Kidney (tissue), 14 donors: Measurements from ENCODE around the gene HLA-DRB1. TPM values are rescaled to one million over a fixed set of nuclear protein-coding genes. Genes with fewer than 3 reads are reported as not detected.

Experiments used
- DNase-seq, 5 donors: peaks; one replicate each; pipeline ENCODE4 v3.0.0-alpha.2; 2013 to 2020
- FAIRE-seq: peaks from 2 replicates; lab custom pipeline; 2012; peaks lifted over from hg19 to GRCh38; lab: Jason Lieb, UNC
- H3K27ac ChIP-seq, 2 donors: one replicate each; pipeline ENCODE4 v1.7.0; 2013; ENCODE audit warnings: low read depth in 2 of 2, low read length in 2 of 2, inconsistent platforms in 1 of 2
- H3K27me3 ChIP-seq: one replicate; pipeline ENCODE4 v1.7.1; 2013; ENCODE audit warnings: low read length, inconsistent platforms; ENCODE audit not compliant: control insufficient read depth, insufficient read depth
- H3K36me3 ChIP-seq, 3 donors: one replicate each; pipeline versions ENCODE4 v1.7.0 to v1.7.1; 2013; ENCODE audit warnings: low read length in 3 of 3, control low read depth in 1 of 3, inconsistent platforms in 1 of 3; ENCODE audit not compliant: insufficient read depth in 3 of 3, control insufficient read depth in 2 of 3
- H3K4me1 ChIP-seq, 3 donors: one replicate each; pipeline versions ENCODE4 v1.7.0 to v1.7.1; 2013; ENCODE audit warnings: low read length in 3 of 3, inconsistent platforms in 1 of 3, low read depth in 1 of 3; ENCODE audit not compliant: control insufficient read depth in 2 of 3, insufficient read depth in 2 of 3
- H3K4me3 ChIP-seq, 3 donors: one replicate each; pipeline versions ENCODE4 v1.7.0 to v1.8.1; 2013; ENCODE audit warnings: low read length in 3 of 3, control low read depth in 1 of 3, inconsistent platforms in 1 of 3
- H3K9ac ChIP-seq, 3 donors: one replicate each; pipeline versions ENCODE4 v1.7.0 to v1.7.1; 2013; ENCODE audit warnings: low read length in 3 of 3, control low read depth in 1 of 3, inconsistent platforms in 1 of 3
- H3K9me3 ChIP-seq, 3 donors: one replicate each; pipeline versions ENCODE4 v1.7.0 to v1.7.1; 2013; ENCODE audit warnings: low read length in 3 of 3, control low read depth in 1 of 3, inconsistent platforms in 1 of 3; ENCODE audit not compliant: control insufficient read depth in 2 of 3, insufficient read depth in 1 of 3
- CTCF ChIP-seq: IDR thresholded peaks from 3 replicates; pipeline ENCODE4 v1.5.1; 2012; ENCODE audit warnings: mild to moderate bottlenecking, moderate library complexity, borderline replicate concordance; ENCODE audit not compliant: insufficient read depth; ENCODE audit errors: extremely low read depth
- intact Hi-C: fragments of 100-400 bp; cut with DNase I; formaldehyde crosslinking; loops from one replicate; pipeline ENCODE4 v1.11.1; 2022
- polyA plus RNA-seq: library from polyadenylated mRNA; stranded (reverse); fragments of 350-450 nt; fragmentation: Illumina TruSeq; extraction: RNeasy Lipid Tissue Mini Kit (QIAGEN cat#74804); gene quantifications from one replicate; pipeline ENCODE4 v1.2.3, GENCODE V29; 2014; ENCODE audit warnings: low read depth, low replicate concordance; ENCODE audit not compliant: insufficient read depth
- total RNA-seq: library from RNA; stranded (reverse); fragmentation: NEBNext Ultra II Directional; extraction: Animal tissue kit (Norgen Biotek cat#: 25700); gene quantifications from one replicate; pipeline ENCODE4 v1.2.1, GENCODE V29; 2021
- donor health status: control.
- donor health status: control.
- donor health status: control.
- donor health status: control.
- donor health status: control.
- donor health status: DM: yes; HTN: yes; CAD: no.
- donor health status: Normal renal cell carcinoma (clear cell type).

The HLA-DRB1 gene
- total and polyA plus RNA-seq, 2 donors from 2014 or later = 267 to 280 TPM

GRCh38 chr6:32588156-32588555 lies 1.5 kb downstream of the HLA-DRB1 start:
- TF ChIP-seq CTCF = no peak
- intact Hi-C loops = loop anchor here (10.0 kb wide), 1 partner anchor 63 kb away; no protein-coding TSS in a partner anchor
- peak overlapping the region in 1 of 3 donors; percentile 67 for H3K4me3 ChIP-seq

GRCh38 chr6:32583527-32583898 lies 6.1 kb downstream of the HLA-DRB1 start:
- H3K4me3 ChIP-seq = peak overlapping the region in 1 of 3 donors; percentile 51
- intact Hi-C loops = loop anchor here (10.0 kb wide), 1 partner anchor 59 kb away; no protein-coding TSS in a partner anchor
- no peak overlapping the region for H3K9ac ChIP-seq
- H3K27me3 ChIP-seq = peaks cover 2% of the 10 kb centered on the region
- H3K4me1 ChIP-seq = no peaks in the 10 kb centered on the region
- H3K9me3 ChIP-seq = no peaks in the 10 kb centered on the region
- DNase-seq (peak in 2 of 5 donors; percentile 11 to 36), FAIRE-seq (no peak)
- peaks cover 0 to 7% (median 0%) of the 10 kb centered on the region in 3 donors for H3K36me3 ChIP-seq
- no peak overlapping the region for H3K27ac ChIP-seq
- TF ChIP-seq CTCF = no peak

More at GRCh38 chr6:32588156-32588555, 1.5 kb downstream of the HLA-DRB1 start:
- Histone ChIP-seq H3K4me1 (no peaks in the 10 kb centered on the region), H3K36me3 (no peaks in the 10 kb centered on the region), H3K9ac (peak overlapping the region in 1 of 3 donors; percentile 12), H3K27ac (no peak overlapping the region), H3K27me3 (peaks cover 2% of the 10 kb centered on the region), H3K9me3 (no peaks in the 10 kb centered on the region)
- FAIRE-seq = no peak
- DNase-seq = no peak

GRCh38 chr6:32581315-32582095 lies 8.1 kb downstream of the HLA-DRB1 start:
- no peak overlapping the region for H3K27ac ChIP-seq
- no peak overlapping the region for H3K4me3 ChIP-seq
- DNase-seq (peak in 4 of 5 donors; percentile 17 to 45 (median 40)), FAIRE-seq (no peak)
- intact Hi-C loops = loop anchor here (10.0 kb wide), 1 partner anchor 57 kb away; no protein-coding TSS in a partner anchor
- H3K36me3 ChIP-seq = peaks cover 0 to 7% (median 0%) of the 10 kb centered on the region in 3 donors
- H3K9ac ChIP-seq = no peak overlapping the region
- H3K27me3 ChIP-seq = peaks cover 2% of the 10 kb centered on the region
- TF ChIP-seq CTCF = no peak
- no peaks in the 10 kb centered on the region for H3K4me1 ChIP-seq
- H3K9me3 ChIP-seq = no peaks in the 10 kb centered on the region
